DND-41 (cell line): ENCODE data around the gene DPEP1.
A peak's percentile ranks its signal among the peaks of the same experiment; 100 is the strongest.

Experiments
- ATAC-seq: fragments of 200-7000 bp; cut with Tn5 transposase; 3 replicates; pipeline ENCODE4 v1.9.1; 2021; ENCODE audit warnings: low read depth; ENCODE audit not compliant: insufficient read depth
- DNase-seq: peaks from one replicate; pipeline ENCODE4 v3.0.0-alpha.2; 2020
- H2AFZ ChIP-seq: 2 replicates; pipeline ENCODE4 v1.6.0; 2012; ENCODE audit warnings: low read depth, low read length
- H3K27ac ChIP-seq: 2 replicates; pipeline ENCODE4 v1.5.1; 2012; ENCODE audit warnings: low read length, inconsistent platforms
- H3K27me3 ChIP-seq: fragments of 200-600 bp; sonication (generic); 2 replicates; pipeline ENCODE4 v1.6.0; 2012; ENCODE audit warnings: low read length, mild to moderate bottlenecking, inconsistent platforms; ENCODE audit not compliant: insufficient read depth, poor library complexity
- H3K36me3 ChIP-seq: 2 replicates; pipeline ENCODE4 v1.5.1; 2012; ENCODE audit warnings: low read length, inconsistent platforms; ENCODE audit not compliant: insufficient read depth
- H3K4me1 ChIP-seq: 2 replicates; pipeline ENCODE4 v1.5.1; 2012; ENCODE audit warnings: mild to moderate bottlenecking, low read length; ENCODE audit not compliant: insufficient read depth
- H3K4me2 ChIP-seq: 2 replicates; pipeline ENCODE4 v1.6.0; 2012; ENCODE audit warnings: mild to moderate bottlenecking, moderate library complexity, low read length, inconsistent platforms; ENCODE audit not compliant: insufficient read depth
- H3K4me3 ChIP-seq, 2 experiments: fragments of 200-600 bp in 1 of 2; shearing (Covaris generic) in 1 of 2; 2 replicates each; pipeline ENCODE4 v1.5.1; 2012 to 2016; ENCODE audit warnings: inconsistent platforms in 2 of 2, low read length in 2 of 2, mild to moderate bottlenecking in 2 of 2, low read depth in 1 of 2, moderate library complexity in 1 of 2
- H3K79me2 ChIP-seq: 2 replicates; pipeline ENCODE4 v1.6.0; 2012; ENCODE audit warnings: low read length, inconsistent platforms; ENCODE audit not compliant: insufficient read depth
- H3K9ac ChIP-seq: 2 replicates; pipeline ENCODE4 v1.6.0; 2012; ENCODE audit warnings: low read depth, mild to moderate bottlenecking, inconsistent platforms, low read length, moderate library complexity
- H3K9me3 ChIP-seq: 2 replicates; pipeline ENCODE4 v1.5.1; 2012; ENCODE audit warnings: low read length, moderate library complexity, mild to moderate bottlenecking, inconsistent platforms; ENCODE audit not compliant: insufficient read depth, severe bottlenecking
- H4K20me1 ChIP-seq: 2 replicates; pipeline ENCODE4 v1.6.0; 2012; ENCODE audit warnings: low read length; ENCODE audit not compliant: insufficient read depth
- EZH2 ChIP-seq: IDR thresholded peaks from 3 replicates; pipeline ENCODE4 v1.6.1; 2012; ENCODE audit warnings: borderline replicate concordance, low read depth, mild to moderate bottlenecking, moderate library complexity, low read length, inconsistent platforms; ENCODE audit not compliant: severe bottlenecking
- TF ChIP-seq, protein P1 (sequence below): IDR thresholded peaks from 2 replicates; pipeline ENCODE4 v1.5.1; 2012; ENCODE audit warnings: borderline replicate concordance, low read length, moderate library complexity, mild to moderate bottlenecking; ENCODE audit not compliant: poor library complexity, severe bottlenecking; ENCODE audit errors: extremely low read depth

Gene DPEP1

DNA sequence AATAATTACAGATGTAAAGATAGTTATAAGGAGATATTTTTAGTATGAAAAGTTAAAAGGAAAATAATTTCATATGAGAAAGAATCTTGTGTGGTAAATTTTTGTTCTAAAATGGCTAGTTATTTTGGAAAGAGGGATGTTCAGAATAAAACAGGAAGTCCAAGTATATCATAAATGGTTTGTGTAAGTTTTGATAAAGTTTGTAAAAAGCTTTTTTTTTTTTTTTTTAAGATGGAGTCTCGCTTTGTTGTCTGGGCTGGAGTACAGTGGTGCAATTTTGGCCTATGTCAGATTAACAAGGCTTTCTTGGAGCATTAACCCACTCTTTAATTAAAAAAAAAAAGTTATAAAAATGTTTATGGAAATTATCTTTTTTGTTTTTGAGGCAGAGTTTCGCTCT lies 64.8 kb downstream of the DPEP1 start:
- Histone ChIP-seq H3K4me1 (no peaks in the 10 kb centered on the region), H3K4me2 (no peak overlapping the region), H4K20me1 (no peaks in the 10 kb centered on the region), H3K36me3 (no peaks in the 10 kb centered on the region), H3K79me2 (no peaks in the 10 kb centered on the region), H3K27me3 (no peaks in the 10 kb centered on the region), H3K9ac (no peak overlapping the region), H3K27ac (no peak overlapping the region), H2AFZ (no peak overlapping the region), H3K4me3 (no peak overlapping the region), H3K9me3 (peaks cover 14% of the 10 kb centered on the region)
- DNase-seq = no peak
- TF ChIP-seq, protein P1, sequence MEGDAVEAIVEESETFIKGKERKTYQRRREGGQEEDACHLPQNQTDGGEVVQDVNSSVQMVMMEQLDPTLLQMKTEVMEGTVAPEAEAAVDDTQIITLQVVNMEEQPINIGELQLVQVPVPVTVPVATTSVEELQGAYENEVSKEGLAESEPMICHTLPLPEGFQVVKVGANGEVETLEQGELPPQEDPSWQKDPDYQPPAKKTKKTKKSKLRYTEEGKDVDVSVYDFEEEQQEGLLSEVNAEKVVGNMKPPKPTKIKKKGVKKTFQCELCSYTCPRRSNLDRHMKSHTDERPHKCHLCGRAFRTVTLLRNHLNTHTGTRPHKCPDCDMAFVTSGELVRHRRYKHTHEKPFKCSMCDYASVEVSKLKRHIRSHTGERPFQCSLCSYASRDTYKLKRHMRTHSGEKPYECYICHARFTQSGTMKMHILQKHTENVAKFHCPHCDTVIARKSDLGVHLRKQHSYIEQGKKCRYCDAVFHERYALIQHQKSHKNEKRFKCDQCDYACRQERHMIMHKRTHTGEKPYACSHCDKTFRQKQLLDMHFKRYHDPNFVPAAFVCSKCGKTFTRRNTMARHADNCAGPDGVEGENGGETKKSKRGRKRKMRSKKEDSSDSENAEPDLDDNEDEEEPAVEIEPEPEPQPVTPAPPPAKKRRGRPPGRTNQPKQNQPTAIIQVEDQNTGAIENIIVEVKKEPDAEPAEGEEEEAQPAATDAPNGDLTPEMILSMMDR = no peak
- TF ChIP-seq EZH2 = no peak
- ATAC-seq = no peak

DNA sequence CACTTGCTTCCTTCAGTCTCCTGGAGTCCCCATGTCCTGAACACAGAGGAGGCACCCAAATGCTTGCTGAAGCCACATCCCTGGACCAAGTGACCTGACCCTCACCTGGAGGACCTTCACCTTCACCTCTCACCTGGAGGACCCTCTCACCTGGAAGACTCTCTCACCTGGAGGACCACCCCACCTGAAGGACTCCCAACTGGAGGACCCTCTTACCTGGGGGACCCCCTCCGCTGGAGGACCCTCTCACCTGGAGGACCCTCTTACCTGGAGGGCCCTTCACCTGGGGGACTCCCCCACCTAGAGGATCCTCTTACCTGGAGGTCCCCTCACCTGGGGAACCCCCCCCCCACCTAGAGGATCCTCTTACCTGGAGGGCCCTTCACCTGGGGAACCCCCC lies 72.5 kb downstream of the DPEP1 start:
- Histone ChIP-seq H3K79me2 (peaks cover 20% of the 10 kb centered on the region), H4K20me1 (no peaks in the 10 kb centered on the region), H3K9ac (no peak overlapping the region), H3K4me3 (peak overlapping the region in 1 of 2 experiments; percentile 75; a peak in 1 of 4 replicates), H3K27ac (no peak overlapping the region), H2AFZ (no peak overlapping the region), H3K4me2 (peak overlapping the region; percentile 89), H3K9me3 (peaks cover 8% of the 10 kb centered on the region), H3K4me1 (peaks cover 22% of the 10 kb centered on the region), H3K27me3 (no peaks in the 10 kb centered on the region), H3K36me3 (peaks cover 16% of the 10 kb centered on the region)
- TF ChIP-seq EZH2 = no peak
- TF ChIP-seq, protein P1 = no peak
- no peak for DNase-seq
- no peak for ATAC-seq

DNA sequence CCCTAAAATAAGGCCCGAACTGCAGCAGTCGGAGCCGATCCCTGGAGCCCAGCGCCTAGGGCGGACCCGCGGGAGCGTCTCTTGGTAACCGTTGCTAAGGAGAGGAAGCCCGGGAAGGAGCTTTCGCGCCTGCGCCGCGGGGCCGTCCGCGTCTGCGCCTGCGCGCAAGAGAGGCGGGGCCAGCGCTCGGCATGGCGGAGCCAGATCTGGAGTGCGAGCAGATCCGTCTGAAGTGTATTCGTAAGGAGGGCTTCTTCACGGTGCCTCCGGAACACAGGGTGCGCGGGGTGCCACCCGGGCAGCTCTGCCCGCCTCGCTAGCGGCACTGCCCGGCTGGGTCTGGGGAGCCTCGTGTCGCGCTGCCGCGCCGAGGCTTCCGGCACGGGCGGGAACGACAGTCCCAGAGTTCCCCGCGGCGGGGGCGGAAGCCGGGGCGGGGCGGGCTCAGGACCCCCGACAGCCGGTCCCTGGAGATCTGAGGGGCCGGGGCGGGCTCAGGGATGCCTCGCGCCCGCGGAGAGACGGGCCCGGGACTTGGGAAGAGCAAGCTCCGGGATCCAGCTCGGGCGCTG lies 73.2 kb downstream of the DPEP1 start, which contains the start of gene CDK10:
Gene CDK10, plus strand, starts transcription at position 170 of the 572 bp plus-strand sequence. Its CDS starts 22 bp downstream, at position 192.
- Histone ChIP-seq H4K20me1 (no peaks in the 10 kb centered on the region), H3K27ac (peak within 1 kb of the TSS; percentile 96), H3K27me3 (no peaks in the 10 kb centered on the region), H3K4me2 (peak within 1 kb of the TSS; percentile 89), H3K4me1 (peaks cover 22% of the 10 kb centered on the region), H3K4me3 (peak within 1 kb of the TSS; percentile 43 to 75), H2AFZ (peak within 1 kb of the TSS; percentile 98), H3K9ac (peak within 1 kb of the TSS; percentile 70), H3K9me3 (peaks cover 8% of the 10 kb centered on the region), H3K79me2 (peaks cover 20% of the 10 kb centered on the region), H3K36me3 (peaks cover 22% of the 10 kb centered on the region)
- DNase-seq (peak; percentile 92), ATAC-seq (peak; percentile 93)
- TF ChIP-seq, protein P1 = no peak
- TF ChIP-seq EZH2 = no peak
